GM23338 (cell line): ENCODE data around the gene KLHL8. TPM values are rescaled to one million over a fixed set of nuclear protein-coding genes. Genes with fewer than 3 reads are reported as not detected.

Experiments used
- ATAC-seq: fragments of 200-7000 bp; cut with Tn5 transposase; 3 replicates; pipeline ENCODE4 v1.9.1; 2020
- DNase-seq: peaks from one replicate; pipeline ENCODE4 v3.0.0-alpha.2; 2015; ENCODE audit warnings: low spot score
- H2AFZ ChIP-seq: fragments of 200-600 bp; sonication (generic); 2 replicates; pipeline ENCODE4 v1.8.0; 2016; ENCODE audit warnings: antibody characterized with exemption, mild to moderate bottlenecking, moderate library complexity
- H3F3A ChIP-seq: fragments of 200-600 bp; sonication (generic); replicated peaks from 2 replicates; pipeline ENCODE4 v1.8.0; 2017; ENCODE audit warnings: antibody characterized with exemption, mixed run types, low read depth
- H3K27ac ChIP-seq: fragments of 200-600 bp; sonication (generic); 2 replicates; pipeline ENCODE4 v1.6.1; 2016; ENCODE audit warnings: low read depth
- H3K27me3 ChIP-seq: fragments of 200-600 bp; sonication (generic); 2 replicates; pipeline ENCODE4 v1.8.0; 2016; ENCODE audit warnings: mild to moderate bottlenecking, mixed run types, moderate library complexity; ENCODE audit not compliant: insufficient read depth
- H3K36me3 ChIP-seq: fragments of 200-600 bp; sonication (generic); 2 replicates; pipeline ENCODE4 v1.8.0; 2016; ENCODE audit warnings: mild to moderate bottlenecking; ENCODE audit not compliant: insufficient read depth
- H3K4me1 ChIP-seq: fragments of 200-600 bp; sonication (generic); 2 replicates; pipeline ENCODE4 v1.8.0; 2016; ENCODE audit warnings: mild to moderate bottlenecking, moderate library complexity; ENCODE audit not compliant: insufficient read depth
- H3K4me2 ChIP-seq: fragments of 200-600 bp; sonication (generic); 2 replicates; pipeline ENCODE4 v1.7.1; 2017; ENCODE audit warnings: mixed run types
- H3K4me3 ChIP-seq: fragments of 200-600 bp; sonication (generic); 2 replicates; pipeline ENCODE4 v1.6.1; 2016; ENCODE audit warnings: mixed run types
- H3K79me2 ChIP-seq: fragments of 200-600 bp; sonication (generic); replicated peaks from 2 replicates; pipeline ENCODE4 v1.8.0; 2017; ENCODE audit warnings: mild to moderate bottlenecking; ENCODE audit not compliant: insufficient read depth
- H3K9me2 ChIP-seq: fragments of 200-600 bp; sonication (generic); 2 replicates; pipeline ENCODE4 v1.8.0; 2017; ENCODE audit not compliant: insufficient read depth
- H4K20me1 ChIP-seq: fragments of 200-600 bp; sonication (generic); replicated peaks from 2 replicates; pipeline ENCODE4 v1.8.0; 2017; ENCODE audit warnings: mild to moderate bottlenecking; ENCODE audit not compliant: insufficient read depth
- H3K27ac Mint-ChIP-seq: 2 replicates; pipeline ENCODE4 v1.8.0; 2020; ENCODE audit warnings: inconsistent platforms, mild to moderate bottlenecking, moderate library complexity, mixed read lengths
- H3K27me3 Mint-ChIP-seq: 3 replicates; pipeline ENCODE4 v1.8.0; 2022; ENCODE audit warnings: low read depth, mild to moderate bottlenecking, moderate library complexity, mixed read lengths, inconsistent platforms; ENCODE audit not compliant: insufficient read depth, poor library complexity
- H3K36me3 Mint-ChIP-seq: 3 replicates; pipeline ENCODE4 v1.8.0; 2021; ENCODE audit warnings: low read depth, mild to moderate bottlenecking, inconsistent platforms, moderate library complexity, mixed read lengths
- H3K4me1 Mint-ChIP-seq: 3 replicates; pipeline ENCODE4 v1.8.0; 2020; ENCODE audit warnings: mild to moderate bottlenecking, inconsistent platforms, mixed read lengths
- H3K4me3 Mint-ChIP-seq: 3 replicates; pipeline ENCODE4 v1.8.0; 2021; ENCODE audit warnings: moderate library complexity, mild to moderate bottlenecking, inconsistent platforms, mixed read lengths
- H3K9me3 Mint-ChIP-seq: 3 replicates; pipeline ENCODE4 v1.8.0; 2020; ENCODE audit warnings: moderate library complexity, mild to moderate bottlenecking, inconsistent platforms, mixed read lengths
- CREB1 ChIP-seq: fragments of 250-450 bp; sonication (Bioruptor Pico); IDR thresholded peaks from 2 replicates; pipeline ENCODE4 v1.5.0; 2020; ENCODE audit warnings: low read depth, mild to moderate bottlenecking, moderate library complexity
- CTCF ChIP-seq, 2 experiments: fragments of 200-600 bp in 1 of 2; sonication (generic) in 1 of 2; conservative IDR thresholded peaks; 2 replicates each; pipeline versions ENCODE4 v1.5.1 to v1.6.1; 2016 to 2017; ENCODE audit warnings: antibody characterized with exemption in 2 of 2, low read depth in 2 of 2, mild to moderate bottlenecking in 2 of 2, moderate library complexity in 1 of 2
- EZH2 ChIP-seq: fragments of 200-600 bp; sonication (generic); IDR thresholded peaks from one replicate; pipeline ENCODE4 v1.8.0; 2017; ENCODE audit warnings: antibody characterized with exemption, mild to moderate bottlenecking, low read depth; ENCODE audit not compliant: unreplicated experiment
- EZH2phosphoT487 ChIP-seq: fragments of 200-600 bp; sonication (generic); IDR thresholded peaks from one replicate; pipeline ENCODE4 v1.8.1; 2018; ENCODE audit warnings: antibody characterized with exemption; ENCODE audit not compliant: unreplicated experiment
- JUNB ChIP-seq: IDR thresholded peaks from one replicate; pipeline ENCODE4 v1.6.1; 2016; ENCODE audit warnings: antibody characterized with exemption; ENCODE audit not compliant: unreplicated experiment
- NANOG ChIP-seq: IDR thresholded peaks from 2 replicates; pipeline ENCODE4 v1.6.1; 2016; ENCODE audit warnings: antibody characterized with exemption, borderline replicate concordance
- POLR2AphosphoS5 ChIP-seq: IDR thresholded peaks from 2 replicates; pipeline ENCODE4 v1.6.1; 2016; ENCODE audit warnings: antibody characterized with exemption, low read depth
- STAT1 ChIP-seq: IDR thresholded peaks from one replicate; pipeline ENCODE4 v1.6.1; 2016; ENCODE audit warnings: antibody characterized with exemption; ENCODE audit not compliant: unreplicated experiment
- ZNF114 ChIP-seq: fragments of 250-450 bp; sonication (Bioruptor Pico); IDR thresholded peaks from 2 replicates; pipeline ENCODE4 v1.5.0; 2020; ENCODE audit warnings: mild to moderate bottlenecking, moderate library complexity
- ZNF331 ChIP-seq: fragments of 250-450 bp; sonication (Bioruptor Pico); IDR thresholded peaks from 2 replicates; pipeline ENCODE4 v1.5.0; 2020; ENCODE audit warnings: low read depth, mild to moderate bottlenecking, moderate library complexity
- polyA plus RNA-seq: library from polyadenylated mRNA; unstranded; fragments of >200 nt; fragmentation: Nextera tagmentation; extraction: Ambion mirVana; gene quantifications from 2 replicates; pipeline ENCODE4 v1.2.1, GENCODE V29; 2016
- total RNA-seq: library from RNA; depleted of rRNA; stranded (reverse); fragments of >200 nt; shearing (Covaris generic); gene quantifications from 2 replicates; pipeline ENCODE4 v1.2.3, GENCODE V29; 2014
- TF ChIP-seq, protein P1 (sequence below): IDR thresholded peaks from 2 replicates; pipeline ENCODE4 v1.6.1; 2016; ENCODE audit warnings: antibody characterized with exemption
- TF ChIP-seq, protein P2 (sequence below): IDR thresholded peaks from one replicate; pipeline ENCODE4 v1.6.1; 2018; ENCODE audit warnings: antibody characterized with exemption; ENCODE audit not compliant: unreplicated experiment

KLHL8 gene
- total and polyA plus RNA-seq, 2 experiments from 2014 or later, result 3.3 to 7.2 TPM

DNA sequence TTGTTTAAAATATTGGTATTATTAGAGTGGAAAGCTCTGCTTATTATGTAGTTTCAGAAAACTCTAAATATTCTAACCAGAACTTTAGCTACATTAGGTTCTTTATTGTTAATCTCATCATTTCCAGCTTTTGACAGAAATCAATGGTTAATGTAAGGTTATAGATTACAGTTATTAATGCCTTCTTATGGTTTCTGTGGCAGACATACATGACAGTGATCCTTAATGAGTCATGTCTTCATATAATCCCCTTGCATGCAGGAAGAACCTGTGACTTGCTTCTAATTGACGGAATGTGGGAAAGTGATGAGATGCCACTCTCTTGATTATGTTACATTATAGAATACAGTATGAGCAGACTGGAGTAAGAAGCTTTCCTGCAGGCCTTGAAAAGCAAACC lies 23.5 kb downstream of the KLHL8 start (continued):
- TF ChIP-seq, protein P1, sequence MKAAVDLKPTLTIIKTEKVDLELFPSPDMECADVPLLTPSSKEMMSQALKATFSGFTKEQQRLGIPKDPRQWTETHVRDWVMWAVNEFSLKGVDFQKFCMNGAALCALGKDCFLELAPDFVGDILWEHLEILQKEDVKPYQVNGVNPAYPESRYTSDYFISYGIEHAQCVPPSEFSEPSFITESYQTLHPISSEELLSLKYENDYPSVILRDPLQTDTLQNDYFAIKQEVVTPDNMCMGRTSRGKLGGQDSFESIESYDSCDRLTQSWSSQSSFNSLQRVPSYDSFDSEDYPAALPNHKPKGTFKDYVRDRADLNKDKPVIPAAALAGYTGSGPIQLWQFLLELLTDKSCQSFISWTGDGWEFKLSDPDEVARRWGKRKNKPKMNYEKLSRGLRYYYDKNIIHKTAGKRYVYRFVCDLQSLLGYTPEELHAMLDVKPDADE, result no peak
- TF ChIP-seq ZNF331 (no peak), CTCF (conservative IDR thresholded peaks at IDR 0.05; ENCODE audit: low read depth in 2 of 2) (no peak), JUNB (no peak)

- Histone ChIP-seq H2AFZ (no peak overlapping the region), H3K4me3 (no peak overlapping the region), H3K4me1 (no peaks in the 10 kb centered on the region; the same call in 1 of the 2 replicates), H3F3A (no peaks in the 10 kb centered on the region), H3K27me3 (no peaks in the 10 kb centered on the region), H3K36me3 (no peaks in the 10 kb centered on the region), H3K9me2 (no peaks in the 10 kb centered on the region), H4K20me1 (no peaks in the 10 kb centered on the region), H3K79me2 (peaks cover 32% of the 10 kb centered on the region), H3K4me2 (no peak overlapping the region), H3K27ac (no peak overlapping the region)
- H3K4me1 Mint-ChIP-seq, result peaks cover 6% of the 10 kb centered on the region; the same call in 2 of the 3 replicates
- H3K36me3 Mint-ChIP-seq, result no peaks in the 10 kb centered on the region
- ATAC-seq, result no peak
- no peaks in the 10 kb centered on the region for H3K9me3 Mint-ChIP-seq
- no peak overlapping the region for H3K27ac Mint-ChIP-seq
- no peak for DNase-seq
- no peaks in the 10 kb centered on the region for H3K27me3 Mint-ChIP-seq
- no peak overlapping the region for H3K4me3 Mint-ChIP-seq
- TF ChIP-seq POLR2AphosphoS5 (no peak), EZH2phosphoT487 (no peak), EZH2 (no peak), ZNF331 (no peak), CTCF (conservative IDR thresholded peaks at IDR 0.05; ENCODE audit: low read depth in 2 of 2) (no peak), JUNB (no peak), STAT1 (no peak), NANOG (no peak), ZNF114 (CRISPR knock-in tag) (no peak), CREB1 (CRISPR knock-in tag) (no peak)
- TF ChIP-seq, protein P1, result no peak
- TF ChIP-seq, protein P2, sequence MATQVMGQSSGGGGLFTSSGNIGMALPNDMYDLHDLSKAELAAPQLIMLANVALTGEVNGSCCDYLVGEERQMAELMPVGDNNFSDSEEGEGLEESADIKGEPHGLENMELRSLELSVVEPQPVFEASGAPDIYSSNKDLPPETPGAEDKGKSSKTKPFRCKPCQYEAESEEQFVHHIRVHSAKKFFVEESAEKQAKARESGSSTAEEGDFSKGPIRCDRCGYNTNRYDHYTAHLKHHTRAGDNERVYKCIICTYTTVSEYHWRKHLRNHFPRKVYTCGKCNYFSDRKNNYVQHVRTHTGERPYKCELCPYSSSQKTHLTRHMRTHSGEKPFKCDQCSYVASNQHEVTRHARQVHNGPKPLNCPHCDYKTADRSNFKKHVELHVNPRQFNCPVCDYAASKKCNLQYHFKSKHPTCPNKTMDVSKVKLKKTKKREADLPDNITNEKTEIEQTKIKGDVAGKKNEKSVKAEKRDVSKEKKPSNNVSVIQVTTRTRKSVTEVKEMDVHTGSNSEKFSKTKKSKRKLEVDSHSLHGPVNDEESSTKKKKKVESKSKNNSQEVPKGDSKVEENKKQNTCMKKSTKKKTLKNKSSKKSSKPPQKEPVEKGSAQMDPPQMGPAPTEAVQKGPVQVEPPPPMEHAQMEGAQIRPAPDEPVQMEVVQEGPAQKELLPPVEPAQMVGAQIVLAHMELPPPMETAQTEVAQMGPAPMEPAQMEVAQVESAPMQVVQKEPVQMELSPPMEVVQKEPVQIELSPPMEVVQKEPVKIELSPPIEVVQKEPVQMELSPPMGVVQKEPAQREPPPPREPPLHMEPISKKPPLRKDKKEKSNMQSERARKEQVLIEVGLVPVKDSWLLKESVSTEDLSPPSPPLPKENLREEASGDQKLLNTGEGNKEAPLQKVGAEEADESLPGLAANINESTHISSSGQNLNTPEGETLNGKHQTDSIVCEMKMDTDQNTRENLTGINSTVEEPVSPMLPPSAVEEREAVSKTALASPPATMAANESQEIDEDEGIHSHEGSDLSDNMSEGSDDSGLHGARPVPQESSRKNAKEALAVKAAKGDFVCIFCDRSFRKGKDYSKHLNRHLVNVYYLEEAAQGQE, result no peak
Observed at GRCh38 chr4:87196146-87196545, 24.3 kb downstream of the KLHL8 start.
